Measurements from ENCODE around the gene SEBOX.

GRCh38 chr17:28324781-28325180, 40.2 kb downstream of the SEBOX start:
- no peak for TF ChIP-seq EP300 (IDR thresholded peaks at IDR 0.05)
- TF ChIP-seq CTCF (IDR thresholded peaks at IDR 0.05): no peak
- no peak for TF ChIP-seq POLR2AphosphoS5 (IDR thresholded peaks at IDR 0.05)
- TF ChIP-seq POLR2A (IDR thresholded peaks at IDR 0.05): no peak

Data from gastroesophageal sphincter (tissue), 3 donors.